Measurements from ENCODE around the gene GPR61. TPM values are rescaled to one million over a fixed set of nuclear protein-coding genes. Genes with fewer than 3 reads are reported as not detected.

Gene GPR61
- polyA plus RNA-seq, 3 donors: 0.87 to 1.2 (median 1.1) TPM

DNA sequence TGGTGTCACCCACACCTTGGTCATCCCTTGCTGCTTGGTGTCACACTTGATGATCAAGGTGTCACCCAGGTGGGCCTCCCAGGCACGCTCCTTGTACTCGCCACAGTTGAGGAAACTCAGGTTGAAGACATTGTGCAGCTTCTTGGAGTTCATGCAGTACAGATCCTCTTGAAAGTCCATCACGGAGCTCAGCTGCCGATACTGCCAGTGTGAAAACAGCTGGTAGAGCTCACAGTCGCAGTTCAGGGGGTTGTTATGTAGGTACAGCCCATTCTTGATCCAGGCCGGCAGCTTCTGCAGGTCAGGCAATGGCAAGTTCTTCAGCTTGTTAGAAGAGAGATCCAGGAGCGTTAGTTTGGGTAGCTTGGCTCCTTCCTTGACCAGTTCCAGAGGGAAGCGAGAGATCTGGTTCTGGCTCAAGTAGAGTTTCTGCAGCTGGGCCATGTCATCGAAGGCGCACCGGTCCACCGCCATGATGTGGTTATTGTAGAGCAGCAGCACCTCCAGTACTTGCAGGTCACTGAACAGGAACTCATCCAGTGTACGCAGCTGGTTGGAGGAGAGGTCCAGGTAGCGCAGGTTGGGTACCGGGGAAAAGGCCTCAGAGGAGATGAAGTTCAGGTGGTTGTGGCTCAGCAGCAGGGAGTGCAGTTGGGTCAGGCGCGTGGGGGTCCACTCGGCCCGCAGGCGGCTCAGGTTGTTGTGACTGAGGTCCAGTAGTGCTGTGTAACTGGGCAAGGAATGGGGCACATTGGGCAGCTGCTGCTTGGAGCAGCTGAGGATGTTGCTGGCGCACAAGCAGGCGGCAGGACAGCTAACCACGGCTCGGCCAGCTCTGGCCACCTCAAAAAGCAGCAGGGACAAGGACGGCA, 31.4 kb upstream of the GPR61 start:
- no peak for DNase-seq (ENCODE audit: low read depth in 3 of 3, low spot score in 2 of 3)

DNA sequence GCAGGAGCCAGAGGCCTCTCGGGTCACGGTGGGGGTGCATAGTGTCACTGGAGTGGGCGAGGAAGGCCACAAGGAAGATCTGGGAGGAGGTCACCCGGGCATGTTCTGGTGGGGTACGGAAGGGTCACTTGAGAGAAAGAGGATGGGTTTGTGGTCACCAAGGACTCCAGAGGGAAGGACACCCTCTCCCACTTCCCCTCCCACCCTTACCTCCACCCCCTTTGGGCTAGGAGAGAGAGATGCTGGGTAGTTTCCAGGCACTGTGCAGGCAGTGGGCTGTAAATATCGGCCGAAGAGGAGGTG, 30.8 kb upstream of the GPR61 start:
- DNase-seq (ENCODE audit: low read depth in 3 of 3, low spot score in 2 of 3): no peak

GRCh38 chr1:109509176-109510134, 30.2 kb upstream of the GPR61 start, which contains the start of gene AMIGO1:
Gene AMIGO1, minus strand, starts transcription at chr1:109509727. Its CDS starts 815 bp downstream, at chr1:109508912.
- DNase-seq (ENCODE audit: low read depth in 3 of 3, low spot score in 2 of 3): no peak

DNA sequence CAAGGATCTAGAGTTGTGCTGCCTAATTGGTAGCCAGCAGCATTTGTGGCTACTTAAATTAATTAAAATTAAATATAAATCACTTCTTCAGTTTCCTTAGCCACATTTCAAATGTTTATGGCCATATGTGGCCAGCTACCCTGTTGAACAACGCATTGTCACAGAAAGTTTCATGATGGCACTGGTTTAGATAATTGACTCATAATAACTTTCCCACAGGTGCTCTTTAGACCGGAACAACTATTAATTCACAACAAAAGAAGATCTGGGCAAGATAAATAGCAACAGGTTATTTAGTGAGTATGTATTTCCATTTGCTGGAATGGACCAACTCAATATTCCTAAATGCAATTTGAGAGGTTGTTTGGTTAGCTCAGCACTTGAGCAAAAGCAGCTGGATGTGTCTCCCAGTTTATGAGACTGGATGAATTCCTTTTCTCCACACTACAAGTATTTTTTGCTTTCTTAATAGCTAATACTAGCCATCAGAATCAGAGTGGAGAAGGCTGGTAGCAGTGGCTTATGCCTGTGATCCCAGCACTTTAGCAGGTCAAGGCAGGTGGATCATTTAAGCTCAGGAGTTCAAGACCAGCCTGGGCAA, 26.5 kb upstream of the GPR61 start:
- DNase-seq (ENCODE audit: low read depth in 3 of 3, low spot score in 2 of 3): no peak

DNA sequence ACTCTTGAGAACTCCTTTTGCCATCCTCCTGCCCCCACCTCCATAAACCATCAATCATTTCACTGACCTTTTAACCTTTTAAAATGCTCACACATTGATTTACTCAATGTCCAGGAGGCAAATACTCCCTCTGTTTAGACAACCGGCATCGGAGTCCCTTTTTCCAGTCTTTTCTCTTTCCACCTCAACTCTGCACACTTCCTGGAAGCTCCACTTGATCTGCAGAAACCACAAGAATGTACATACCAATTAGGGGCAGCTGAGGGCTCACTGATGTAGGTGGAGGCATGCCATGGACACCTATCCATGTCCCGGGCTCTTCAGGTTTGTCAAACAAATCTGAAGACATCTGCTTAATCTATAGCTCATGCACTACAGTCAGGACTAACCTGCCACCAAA, 24.8 kb upstream of the GPR61 start:
- no peak for DNase-seq (ENCODE audit: low read depth in 3 of 3, low spot score in 2 of 3)

GRCh38 chr1:109516872-109517271, 22.8 kb upstream of the GPR61 start:
- DNase-seq (ENCODE audit: low read depth in 3 of 3, low spot score in 2 of 3): no peak

DNA sequence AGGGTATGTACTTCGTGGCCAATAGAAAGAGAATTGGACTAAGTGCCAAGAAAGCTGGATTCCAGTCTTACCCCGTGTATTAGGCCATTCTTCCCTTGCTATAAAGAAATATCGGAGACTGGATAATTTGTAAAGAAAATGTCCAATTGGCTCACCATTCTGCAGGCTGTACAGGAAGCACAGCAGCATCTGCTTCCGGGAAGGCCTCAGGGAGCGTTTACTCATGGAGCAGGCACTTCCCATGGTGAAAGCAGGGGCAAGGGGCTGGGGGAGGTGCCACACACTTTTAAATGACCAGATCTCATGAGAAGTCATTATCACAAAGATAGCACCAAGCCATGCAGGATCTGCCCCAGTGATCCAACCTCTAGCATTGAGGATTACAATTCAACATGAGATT, 22.3 kb upstream of the GPR61 start:
- no peak for DNase-seq (ENCODE audit: low read depth in 3 of 3, low spot score in 2 of 3)

GRCh38 chr1:109521002-109521951, 18.4 kb upstream of the GPR61 start:
- DNase-seq (ENCODE audit: low read depth in 3 of 3, low spot score in 2 of 3): no peak

DNA sequence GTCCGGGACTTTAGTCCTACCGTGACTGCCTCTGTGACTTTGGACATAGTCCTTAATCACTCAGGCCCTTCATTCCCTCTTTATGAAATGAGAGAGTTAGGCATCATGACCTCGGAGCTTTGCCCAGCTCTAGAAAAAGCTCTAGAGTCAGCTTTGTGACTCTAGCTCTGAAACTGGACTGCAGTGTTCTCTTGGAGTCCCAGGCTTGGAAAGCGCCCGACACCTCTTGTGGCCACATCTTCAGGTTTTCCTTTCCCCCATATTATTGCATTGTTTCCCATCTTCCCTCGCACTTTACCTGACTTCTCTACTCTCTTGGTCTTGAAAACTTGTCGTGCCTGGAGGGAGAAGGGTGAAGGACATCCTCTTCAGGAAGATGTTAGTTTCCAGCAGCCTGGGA, 17.6 kb upstream of the GPR61 start:
- no peak for DNase-seq (ENCODE audit: low read depth in 3 of 3, low spot score in 2 of 3)

GRCh38 chr1:109523706-109524105, 16.0 kb upstream of the GPR61 start:
- no peak for DNase-seq (ENCODE audit: low read depth in 3 of 3, low spot score in 2 of 3)

DNA sequence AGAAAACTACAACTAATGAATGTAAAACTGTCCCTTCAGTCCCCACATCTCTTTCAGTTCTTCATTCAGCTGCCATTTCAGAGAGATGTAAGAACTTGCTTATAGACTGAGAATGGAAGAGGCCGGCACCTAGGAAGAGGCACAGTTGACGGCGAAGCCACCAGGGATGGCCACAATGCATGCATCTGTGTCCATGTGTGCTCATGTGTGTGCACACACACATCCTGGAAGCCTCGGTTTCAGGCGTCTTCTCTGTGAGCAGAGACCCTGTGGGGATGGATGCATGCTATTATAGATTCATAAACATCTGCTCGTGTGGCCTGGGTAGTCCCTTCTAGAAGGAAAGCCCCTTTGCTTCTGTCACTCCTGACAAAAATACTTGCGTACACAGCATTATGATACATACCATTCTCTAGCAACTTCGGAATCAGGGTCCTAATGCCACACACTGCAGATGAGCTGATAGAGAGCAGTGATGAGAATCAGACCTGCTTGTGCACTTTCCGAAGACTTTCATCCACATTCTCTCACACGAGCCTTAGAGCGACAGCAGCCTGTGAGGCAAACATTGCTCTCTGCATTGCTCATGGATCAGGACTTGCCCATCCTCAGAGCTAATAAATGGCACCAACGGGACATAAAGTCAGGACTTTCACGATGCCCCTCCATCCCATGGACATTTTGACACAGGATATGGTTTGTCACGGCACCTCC, 12.4 kb upstream of the GPR61 start:
- DNase-seq (ENCODE audit: low read depth in 3 of 3, low spot score in 2 of 3): no peak

- DNase-seq (ENCODE audit: low read depth in 3 of 3, low spot score in 2 of 3): no peak
Measured at GRCh38 chr1:109527846-109528695, 11.6 kb upstream of the GPR61 start.

DNA sequence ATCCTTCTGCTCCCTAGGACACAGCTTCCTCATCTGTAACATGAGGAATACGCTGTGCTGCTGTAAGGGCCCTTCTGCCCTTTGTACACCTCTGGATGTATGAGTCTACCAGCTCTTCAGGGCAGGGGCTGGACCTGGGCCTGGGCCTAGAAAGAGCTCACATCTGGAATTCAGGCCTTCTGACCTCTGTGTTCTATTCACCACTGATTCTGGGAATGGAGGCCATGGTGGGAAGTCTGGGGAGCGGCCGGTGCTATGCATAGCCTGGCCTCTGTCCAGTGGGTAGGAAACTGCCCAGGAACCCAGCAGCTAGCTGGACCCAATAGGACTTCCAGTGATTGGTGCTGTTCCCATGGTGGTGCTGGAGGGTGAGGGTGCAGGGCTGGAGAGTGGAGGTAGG, 11.0 kb upstream of the GPR61 start:
- DNase-seq (ENCODE audit: low read depth in 3 of 3, low spot score in 2 of 3): no peak

DNA sequence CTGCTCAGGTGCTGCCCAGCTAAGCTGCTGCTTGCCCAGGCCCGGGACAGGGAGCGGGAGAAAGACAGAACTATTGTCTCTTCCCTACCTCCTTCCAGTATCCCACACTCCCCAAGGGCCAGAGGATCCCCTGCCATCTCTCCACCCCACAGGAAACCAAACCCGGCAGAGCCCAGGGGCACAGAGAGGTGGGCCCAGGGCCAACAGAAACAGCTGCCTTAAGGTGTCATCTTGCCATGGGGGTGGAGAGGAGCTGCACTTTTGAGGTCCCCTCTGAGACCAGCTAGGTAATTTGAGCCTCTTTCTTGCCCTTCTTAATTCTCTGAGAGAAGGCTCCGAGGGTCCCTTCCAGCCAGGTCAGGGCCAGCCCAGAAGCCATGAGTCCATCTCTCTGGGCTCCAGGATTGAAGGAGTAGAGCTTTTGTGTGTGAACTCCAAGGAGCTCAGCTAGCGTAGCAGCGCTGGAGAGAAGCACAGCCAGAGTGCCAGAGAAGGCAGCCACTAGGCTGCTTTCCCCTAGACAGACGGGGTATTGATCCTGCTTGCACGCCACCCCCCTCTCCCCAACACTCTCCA, 9.7 kb upstream of the GPR61 start:
- no peak for DNase-seq (ENCODE audit: low read depth in 3 of 3, low spot score in 2 of 3)

DNA sequence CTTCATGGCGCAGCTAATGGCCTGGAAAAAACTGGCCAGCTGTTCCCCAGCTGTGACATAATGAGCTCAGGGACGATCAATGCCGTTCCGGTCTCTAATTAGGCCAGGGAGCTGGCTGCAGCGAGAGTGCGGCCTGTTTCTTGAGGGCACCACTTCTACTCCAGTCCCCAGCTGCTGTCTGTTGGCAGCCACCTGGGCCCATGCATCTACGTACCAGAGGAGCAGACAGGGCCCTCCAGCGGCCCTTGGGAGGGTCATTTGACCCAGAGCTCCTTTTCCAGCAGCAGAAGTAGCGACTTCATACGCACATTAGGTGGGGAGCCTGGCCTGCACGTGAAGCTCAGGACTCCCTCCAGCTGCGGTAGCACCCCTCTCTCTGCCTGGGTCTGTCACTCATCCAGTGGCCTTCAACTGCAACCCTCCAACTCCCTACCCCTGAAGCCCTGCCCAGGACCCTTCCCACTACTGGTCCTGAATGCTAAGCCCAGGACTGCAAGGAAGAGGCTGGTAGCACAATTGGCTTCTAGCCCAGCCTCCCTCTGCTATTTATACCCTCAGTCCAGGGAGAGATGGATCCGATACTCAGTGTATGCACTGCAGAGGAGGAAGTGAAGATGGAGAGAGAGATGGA, 9.1 kb upstream of the GPR61 start:
- no peak for DNase-seq (ENCODE audit: low read depth in 3 of 3, low spot score in 2 of 3)

GRCh38 chr1:109531380-109531779, 8.3 kb upstream of the GPR61 start:
- DNase-seq (ENCODE audit: low read depth in 3 of 3, low spot score in 2 of 3): no peak

- DNase-seq (ENCODE audit: low read depth in 3 of 3, low spot score in 2 of 3): no peak
Measured at GRCh38 chr1:109531826-109532364, 7.8 kb upstream of the GPR61 start.

Data from right renal cortex interstitium (tissue), 3 donors.